Trophoblast cell (in vitro differentiated cells and primary cell): ENCODE results near the gene PAX2.

Experiments
- DNase-seq, 2 donors: peaks; one replicate each; pipeline ENCODE4 v3.0.0-alpha.2; 2016
- H2AFZ ChIP-seq: 2 replicates; pipeline ENCODE4 v1.6.1; 2013; ENCODE audit warnings: low read length, moderate library complexity, mild to moderate bottlenecking; ENCODE audit not compliant: insufficient read depth, poor library complexity
- H2AK5ac ChIP-seq: 2 replicates; pipeline ENCODE4 v1.6.1; 2013; ENCODE audit warnings: mild to moderate bottlenecking, low read length
- H2BK120ac ChIP-seq: 2 replicates; pipeline ENCODE4 v1.6.1; 2013; ENCODE audit warnings: low read length, mild to moderate bottlenecking, moderate library complexity; ENCODE audit not compliant: insufficient read depth, poor library complexity
- H2BK12ac ChIP-seq: 2 replicates; pipeline ENCODE4 v1.6.1; 2013; ENCODE audit warnings: mild to moderate bottlenecking, low read length, moderate library complexity
- H2BK5ac ChIP-seq: 2 replicates; pipeline ENCODE4 v1.6.1; 2013; ENCODE audit warnings: low read length, low read depth, moderate library complexity, mild to moderate bottlenecking; ENCODE audit not compliant: poor library complexity
- H3K14ac ChIP-seq: 2 replicates; pipeline ENCODE4 v1.6.1; 2013; ENCODE audit warnings: mild to moderate bottlenecking, low read length
- H3K18ac ChIP-seq: 2 replicates; pipeline ENCODE4 v1.6.1; 2013; ENCODE audit warnings: mild to moderate bottlenecking, low read length
- H3K23ac ChIP-seq: 2 replicates; pipeline ENCODE4 v1.6.1; 2013; ENCODE audit warnings: low read length
- H3K27ac ChIP-seq: 2 replicates; pipeline ENCODE4 v1.5.1; 2013; ENCODE audit warnings: low read depth, mild to moderate bottlenecking, inconsistent platforms, low read length, moderate library complexity
- H3K27me3 ChIP-seq: 2 replicates; pipeline ENCODE4 v1.6.1; 2013; ENCODE audit warnings: inconsistent platforms, mild to moderate bottlenecking, low read length, moderate library complexity; ENCODE audit not compliant: insufficient read depth
- H3K36me3 ChIP-seq, 2 experiments: 1 replicate in 1 of 2; 2 replicates in 1 of 2; pipeline ENCODE4 v1.6.1; 2013; ENCODE audit warnings: low read length in 2 of 2, mild to moderate bottlenecking in 2 of 2, moderate library complexity in 1 of 2; ENCODE audit not compliant: insufficient read depth in 2 of 2, control insufficient read depth in 1 of 2
- H3K4ac ChIP-seq: 2 replicates; pipeline ENCODE4 v1.6.1; 2013; ENCODE audit warnings: low read depth, mild to moderate bottlenecking, low read length, moderate library complexity
- H3K4me1 ChIP-seq, 2 experiments: 1 replicate in 1 of 2; 2 replicates in 1 of 2; pipeline ENCODE4 v1.6.1; 2013; ENCODE audit warnings: low read length in 2 of 2, mild to moderate bottlenecking in 2 of 2, moderate library complexity in 1 of 2; ENCODE audit not compliant: insufficient read depth in 2 of 2, control insufficient read depth in 1 of 2
- H3K4me2 ChIP-seq: 2 replicates; pipeline ENCODE4 v1.6.1; 2013; ENCODE audit warnings: inconsistent platforms, mild to moderate bottlenecking, low read length, moderate library complexity
- H3K4me3 ChIP-seq: 2 replicates; pipeline ENCODE4 v1.5.1; 2013; ENCODE audit warnings: mild to moderate bottlenecking, low read depth, low read length, inconsistent platforms
- H3K79me1 ChIP-seq: one replicate; pipeline ENCODE4 v1.6.1; 2013; ENCODE audit warnings: low read length
- H3K79me2 ChIP-seq: 2 replicates; pipeline ENCODE4 v1.6.1; 2013; ENCODE audit warnings: low read length, mild to moderate bottlenecking; ENCODE audit not compliant: control insufficient read depth, insufficient read depth, poor library complexity
- H3K9ac ChIP-seq: 2 replicates; pipeline ENCODE4 v1.6.1; 2013; ENCODE audit warnings: mild to moderate bottlenecking, low read length
- H3K9me3 ChIP-seq: 2 replicates; pipeline ENCODE4 v1.6.1; 2013; ENCODE audit warnings: low read depth, mild to moderate bottlenecking, control low read depth, inconsistent platforms, low read length; ENCODE audit not compliant: insufficient read depth
- H4K12ac ChIP-seq: 2 replicates; pipeline ENCODE4 v1.6.1; 2013; ENCODE audit warnings: low read depth, mild to moderate bottlenecking, low read length, moderate library complexity
- H4K8ac ChIP-seq: 2 replicates; pipeline ENCODE4 v1.6.1; 2013; ENCODE audit warnings: low read depth, mild to moderate bottlenecking, low read length, moderate library complexity
- H4K91ac ChIP-seq: one replicate; pipeline ENCODE4 v1.6.1; 2013; ENCODE audit warnings: low read depth, mild to moderate bottlenecking, low read length, moderate library complexity
- WGBS: extraction: QIAGEN DNeasy Blood & Tissue Kit; methylation state at CpG from one replicate; pipeline ENCODE4 v1.1.7; 2013; ENCODE audit warnings: missing lambda C conversion rate; ENCODE audit not compliant: insufficient read length, insufficient coverage; ENCODE audit errors: extremely low coverage; 5-methylcytosine and 5-hydroxymethylcytosine counted together

The PAX2 gene

DNA sequence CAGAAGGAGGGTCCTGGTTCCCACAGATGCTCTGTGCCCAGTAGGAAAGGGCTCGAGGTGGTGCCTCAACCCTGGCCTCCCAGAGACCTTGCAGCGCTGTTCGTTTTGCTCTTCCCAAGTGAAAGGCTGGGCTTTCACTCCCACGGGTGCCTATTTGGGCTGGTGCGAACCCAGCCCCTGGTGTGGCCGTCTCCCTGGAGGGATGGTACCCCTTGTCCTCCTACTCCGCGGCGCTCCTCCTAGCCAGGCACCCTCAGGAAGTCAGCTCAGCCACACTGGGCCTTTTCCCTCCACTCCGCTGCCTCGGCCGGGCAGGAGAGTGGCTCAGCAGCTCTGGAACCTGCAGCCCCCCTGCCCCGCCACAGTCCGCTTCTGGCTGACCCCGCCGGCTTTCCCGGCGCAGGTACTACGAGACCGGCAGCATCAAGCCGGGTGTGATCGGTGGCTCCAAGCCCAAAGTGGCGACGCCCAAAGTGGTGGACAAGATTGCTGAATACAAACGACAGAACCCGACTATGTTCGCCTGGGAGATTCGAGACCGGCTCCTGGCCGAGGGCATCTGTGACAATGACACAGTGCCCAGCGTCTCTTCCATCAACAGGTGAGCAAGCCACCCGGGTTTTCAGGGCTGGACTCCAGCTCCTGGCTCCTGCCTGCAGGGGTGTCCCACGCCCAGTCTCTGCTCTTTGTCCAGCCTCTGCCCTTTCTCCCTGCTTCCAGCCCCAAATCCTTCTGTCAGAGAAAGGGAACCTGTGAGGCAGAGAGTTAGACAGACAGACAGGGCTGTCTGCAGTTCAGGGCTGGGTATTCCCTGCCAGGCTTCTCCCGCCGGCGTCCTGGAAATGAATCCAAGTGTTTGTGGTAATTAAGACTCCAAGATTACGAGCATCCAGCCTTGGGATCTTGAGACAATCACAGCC is 5.2 kb downstream of the PAX2 start:
- Histone ChIP-seq H3K9ac (no peak overlapping the region), H3K4me1 (no peaks in the 10 kb centered on the region), H3K36me3 (no peaks in the 10 kb centered on the region), H2BK5ac (no peak overlapping the region), H3K27ac (no peak overlapping the region), H3K9me3 (peaks cover 2% of the 10 kb centered on the region), H3K4me2 (no peak overlapping the region), H2BK120ac (no peak overlapping the region), H3K4ac (no peak overlapping the region), H3K14ac (no peak overlapping the region), H3K4me3 (no peak overlapping the region), H4K12ac (no peak overlapping the region), H3K79me1 (no peaks in the 10 kb centered on the region), H3K23ac (no peak overlapping the region), H2BK12ac (no peak overlapping the region), H3K27me3 (peaks cover 82% of the 10 kb centered on the region), H3K18ac (no peak overlapping the region), H3K79me2 (no peaks in the 10 kb centered on the region), H4K91ac (no peak overlapping the region), H2AFZ (no peak overlapping the region), H2AK5ac (no peak overlapping the region), H4K8ac (no peak overlapping the region)
- WGBS, result no CpG with 5 or more reads among the region's 37 CpGs
- no peak for DNase-seq

GRCh38 chr10:100751211-100751933 is 6.0 kb downstream of the PAX2 start:
- Histone ChIP-seq H3K4me1 (no peaks in the 10 kb centered on the region), H3K18ac (no peak overlapping the region), H2AK5ac (no peak overlapping the region), H2AFZ (no peak overlapping the region), H2BK5ac (no peak overlapping the region), H2BK120ac (no peak overlapping the region), H3K23ac (peak overlapping the region; percentile 2), H4K91ac (no peak overlapping the region), H3K4me2 (no peak overlapping the region), H3K36me3 (no peaks in the 10 kb centered on the region), H4K12ac (no peak overlapping the region), H3K9me3 (peaks cover 2% of the 10 kb centered on the region), H3K27ac (no peak overlapping the region), H3K14ac (no peak overlapping the region), H3K27me3 (peaks cover 80% of the 10 kb centered on the region), H3K9ac (no peak overlapping the region), H2BK12ac (no peak overlapping the region), H3K4me3 (no peak overlapping the region), H3K4ac (no peak overlapping the region), H4K8ac (no peak overlapping the region), H3K79me2 (no peaks in the 10 kb centered on the region), H3K79me1 (no peaks in the 10 kb centered on the region)
- DNase-seq, result no peak
- no CpG with 5 or more reads among the region's 7 CpGs for WGBS

DNA sequence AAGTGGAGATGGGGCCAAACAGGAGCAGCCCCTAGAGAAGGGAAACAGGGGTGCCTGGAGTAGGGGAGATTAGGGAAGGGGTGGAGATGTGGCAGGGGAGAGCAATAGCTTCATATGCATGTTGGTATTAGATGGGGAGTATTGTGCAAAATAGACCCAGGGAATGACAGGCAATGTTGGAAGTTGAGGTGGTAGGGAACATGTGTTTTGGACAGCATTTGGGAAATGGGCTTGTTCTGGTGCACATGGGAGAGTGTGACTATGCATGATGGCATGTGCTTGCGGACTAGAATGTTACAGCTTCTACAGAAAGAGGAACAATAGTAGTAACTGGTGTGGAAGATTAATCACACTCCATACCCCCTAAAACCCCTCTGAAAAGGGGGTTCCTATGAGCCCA is 10.4 kb downstream of the PAX2 start:
- no peak overlapping the region for H2BK5ac ChIP-seq
- no peaks in the 10 kb centered on the region for H3K79me1 ChIP-seq
- H3K14ac ChIP-seq, result no peak overlapping the region
- peaks cover 2% of the 10 kb centered on the region for H3K9me3 ChIP-seq
- no peaks in the 10 kb centered on the region for H3K4me1 ChIP-seq
- H3K27ac ChIP-seq, result no peak overlapping the region
- no peak overlapping the region for H2BK12ac ChIP-seq
- H3K4me2 ChIP-seq, result no peak overlapping the region
- H3K23ac ChIP-seq, result no peak overlapping the region
- H3K9ac ChIP-seq, result no peak overlapping the region
- H2AFZ ChIP-seq, result no peak overlapping the region
- DNase-seq, result no peak
- H3K18ac ChIP-seq, result no peak overlapping the region
- WGBS, result no CpG with 5 or more reads among the region's 1 CpG
- H2AK5ac ChIP-seq, result no peak overlapping the region
- no peak overlapping the region for H2BK120ac ChIP-seq
- H3K4ac ChIP-seq, result no peak overlapping the region
- H4K91ac ChIP-seq, result no peak overlapping the region
- H4K12ac ChIP-seq, result no peak overlapping the region
- no peaks in the 10 kb centered on the region for H3K79me2 ChIP-seq
- no peaks in the 10 kb centered on the region for H3K36me3 ChIP-seq
- H3K27me3 ChIP-seq, result peaks cover 52% of the 10 kb centered on the region
- no peak overlapping the region for H4K8ac ChIP-seq
- H3K4me3 ChIP-seq, result no peak overlapping the region

DNA sequence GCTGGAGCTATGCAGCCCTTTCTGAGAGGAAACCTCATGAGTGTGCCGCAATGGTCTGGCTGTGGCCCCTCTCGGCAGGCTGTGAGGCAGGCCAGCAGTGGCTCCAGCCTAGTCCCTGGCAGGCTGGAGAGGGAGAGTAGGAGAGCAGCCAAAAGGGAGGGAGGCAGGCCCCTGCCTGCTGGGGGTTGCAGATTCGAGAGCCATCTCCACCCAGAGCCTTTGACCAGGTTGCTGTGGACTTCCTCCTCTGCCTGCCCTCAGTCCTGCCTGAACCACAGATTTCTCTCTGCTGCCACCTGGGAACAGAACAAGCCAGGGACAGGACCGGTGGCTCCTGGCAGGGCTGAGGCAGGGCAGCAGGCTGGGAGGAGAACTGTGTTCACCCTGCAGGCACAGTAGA is 13.9 kb downstream of the PAX2 start:
- Histone ChIP-seq H3K18ac (no peak overlapping the region), H3K27me3 (peaks cover 28% of the 10 kb centered on the region), H2BK120ac (no peak overlapping the region), H3K27ac (no peak overlapping the region), H3K79me2 (no peaks in the 10 kb centered on the region), H3K23ac (no peak overlapping the region), H3K4me2 (no peak overlapping the region), H2BK12ac (no peak overlapping the region), H3K4me3 (no peak overlapping the region), H3K4me1 (no peaks in the 10 kb centered on the region), H3K36me3 (no peaks in the 10 kb centered on the region), H4K8ac (no peak overlapping the region), H2AK5ac (no peak overlapping the region), H4K12ac (no peak overlapping the region), H3K9me3 (no peaks in the 10 kb centered on the region), H3K79me1 (no peaks in the 10 kb centered on the region), H4K91ac (no peak overlapping the region), H3K9ac (no peak overlapping the region), H3K14ac (no peak overlapping the region), H2BK5ac (no peak overlapping the region), H2AFZ (no peak overlapping the region), H3K4ac (no peak overlapping the region)
- no CpG with 5 or more reads among the region's 4 CpGs for WGBS
- DNase-seq, result no peak
